ENCODE data around the gene NEXN. TPM values are rescaled to one million over a fixed set of nuclear protein-coding genes. Genes with fewer than 3 reads are reported as not detected.

Gene NEXN
- under 1 TPM; 0.31 to 0.55 TPM for total RNA-seq

DNA sequence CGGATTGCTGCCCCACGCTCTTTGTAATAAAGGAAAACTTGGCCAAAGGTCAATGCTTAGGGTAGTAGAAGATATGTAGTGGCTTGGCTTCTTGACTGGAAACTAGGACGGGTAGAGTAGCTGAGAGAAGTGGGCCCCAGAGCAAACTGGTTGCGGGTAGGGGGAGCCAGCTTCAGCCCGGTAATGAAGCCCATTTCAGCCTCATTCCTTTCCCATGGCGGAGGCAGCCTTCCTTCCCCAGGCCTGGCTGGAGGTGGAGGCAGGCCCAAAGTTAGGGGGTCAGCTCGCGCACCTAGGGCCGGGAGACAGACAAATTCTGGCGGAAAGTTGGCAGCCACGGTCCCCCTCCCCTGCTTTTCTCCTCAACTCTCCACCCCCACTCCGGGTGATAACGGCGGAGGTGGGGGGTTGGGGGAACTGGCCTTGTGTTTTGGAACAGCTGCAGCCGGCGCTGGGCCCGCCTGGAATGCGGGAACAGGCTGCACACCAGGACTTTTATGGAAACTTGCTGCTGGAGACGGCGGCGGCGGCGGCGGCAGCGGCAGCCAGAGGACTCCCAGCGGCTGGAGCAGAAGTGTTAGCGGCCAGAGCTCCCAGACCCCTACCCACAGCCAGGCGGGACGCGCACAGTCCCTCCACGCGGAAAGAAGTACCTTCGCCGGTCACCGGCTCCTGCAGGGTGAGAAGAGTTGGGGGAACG is at the start of gene NEXN:
Gene NEXN (plus strand): TSS at position 544 of the 700 bp plus-strand sequence. CDS start 27,483 bp downstream, outside the sequence.
- ChIA-PET CTCF (no interaction called here), POLR2A (no interaction called here)

DNA sequence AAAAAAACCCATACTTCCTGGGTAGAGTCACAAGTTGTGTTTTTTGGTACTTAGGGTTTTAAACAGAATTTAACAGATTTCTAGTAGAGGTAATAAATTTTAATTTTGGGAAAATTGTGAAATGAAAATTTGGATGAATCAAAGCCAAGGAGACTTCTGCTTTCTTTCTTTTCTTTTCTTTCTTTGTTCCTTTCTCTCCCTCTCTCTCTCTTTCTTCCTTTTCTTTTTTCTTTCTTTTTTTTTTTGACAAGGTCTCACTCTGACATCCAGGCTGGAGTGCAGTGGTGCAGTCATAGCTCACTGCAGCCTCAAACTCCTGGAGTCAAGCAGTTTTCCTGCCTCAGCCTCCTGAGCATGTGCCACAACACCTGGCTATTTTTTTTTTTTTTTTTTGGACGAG is 46.9 kb upstream of the NEXN start:
- ChIA-PET CTCF (interaction anchor here (0.7 kb wide), 1 partner anchor 25 kb away, joined by 3 read pairs; no protein-coding TSS in a partner anchor), POLR2A (no interaction called here)

DNA sequence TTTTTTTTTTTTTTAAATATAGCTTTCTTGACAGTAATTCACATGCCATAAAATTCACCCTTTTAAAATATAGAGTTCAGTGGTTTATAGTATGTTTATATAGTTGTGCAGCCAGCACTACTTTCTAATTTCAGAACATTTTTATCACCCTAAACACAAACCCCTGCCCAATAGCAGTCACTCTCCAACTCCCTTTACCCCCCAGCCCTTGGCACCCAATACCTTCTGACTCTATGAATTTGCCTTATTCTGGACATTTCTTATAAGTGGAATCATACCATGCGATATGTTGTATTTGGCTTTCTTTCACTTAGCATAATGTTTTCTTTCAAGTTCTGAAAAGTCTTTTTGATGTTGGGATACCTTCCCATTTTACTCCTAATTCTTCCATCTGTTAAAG is 42.5 kb upstream of the NEXN start:
- CTCF ChIA-PET, result no interaction called here

DNA sequence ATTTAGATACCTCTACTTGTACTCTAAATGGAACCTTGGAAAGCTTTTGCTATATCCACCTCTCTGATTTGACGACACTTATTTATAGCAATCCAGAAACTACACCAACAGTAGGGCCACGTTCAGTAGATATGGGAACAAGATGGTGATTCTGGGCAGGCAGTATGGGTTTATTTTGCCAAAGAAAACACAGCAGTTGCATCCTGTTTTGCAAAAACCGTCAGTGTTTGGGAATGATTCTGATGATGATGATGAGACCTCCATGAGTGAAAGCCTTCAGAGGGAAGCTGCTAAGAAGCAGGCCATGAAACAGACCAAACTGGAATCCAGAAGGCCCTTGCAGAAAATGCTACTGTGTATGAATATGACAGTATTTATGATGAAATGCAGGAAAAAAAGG is 41.5 kb upstream of the NEXN start:
- POLR2A ChIA-PET, result no interaction called here
- CTCF ChIA-PET, result no interaction called here

More for the DNA sequence above, 42.5 kb upstream of the NEXN start:
- POLR2A ChIA-PET, result no interaction called here

DNA sequence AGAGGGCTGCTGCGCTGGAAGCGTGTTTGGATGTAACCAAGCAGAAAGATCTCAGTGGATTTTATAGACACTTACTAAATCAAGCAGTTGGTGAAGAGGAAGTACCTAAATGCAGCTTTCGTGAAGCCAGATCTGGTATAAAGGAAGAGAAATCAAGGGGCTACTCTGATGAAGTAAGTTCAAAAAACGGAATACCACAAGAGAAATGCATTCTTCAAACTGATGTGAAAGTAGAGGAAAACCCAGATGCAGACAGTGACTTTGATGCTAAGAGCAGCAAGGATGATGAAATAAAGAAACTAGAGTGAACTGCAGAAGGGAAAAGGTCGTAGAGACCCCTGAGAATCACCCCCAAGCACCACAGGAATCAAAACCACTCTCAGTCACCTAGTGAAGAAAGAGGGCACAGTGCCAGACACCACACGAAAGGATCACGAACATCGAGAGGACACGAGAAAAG is 40.8 kb upstream of the NEXN start:
- ChIA-PET POLR2A (no interaction called here), CTCF (no interaction called here)

DNA sequence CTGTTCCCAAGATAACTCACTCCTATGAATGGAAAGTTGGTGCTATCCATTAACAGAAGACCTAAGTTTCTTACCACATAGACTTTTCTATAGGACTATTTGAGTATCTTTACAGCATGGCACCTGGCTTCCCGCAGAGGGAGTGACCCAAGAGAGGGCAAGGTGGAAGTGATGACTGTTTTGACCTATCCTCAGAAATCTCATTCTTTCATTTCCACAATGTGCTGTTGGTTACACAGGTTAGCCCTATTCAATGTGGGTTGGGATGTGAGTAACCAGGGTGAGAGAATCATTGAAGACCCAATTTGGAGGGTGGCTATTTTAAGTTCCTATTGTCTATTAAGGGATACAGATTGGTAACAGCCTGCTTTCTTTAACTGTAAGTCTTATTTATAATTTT is 38.3 kb upstream of the NEXN start:
- ChIA-PET CTCF (interaction anchor here (0.7 kb wide), 1 partner anchor 1137 kb away, joined by 3 read pairs; no protein-coding TSS in a partner anchor), POLR2A (no interaction called here)

DNA sequence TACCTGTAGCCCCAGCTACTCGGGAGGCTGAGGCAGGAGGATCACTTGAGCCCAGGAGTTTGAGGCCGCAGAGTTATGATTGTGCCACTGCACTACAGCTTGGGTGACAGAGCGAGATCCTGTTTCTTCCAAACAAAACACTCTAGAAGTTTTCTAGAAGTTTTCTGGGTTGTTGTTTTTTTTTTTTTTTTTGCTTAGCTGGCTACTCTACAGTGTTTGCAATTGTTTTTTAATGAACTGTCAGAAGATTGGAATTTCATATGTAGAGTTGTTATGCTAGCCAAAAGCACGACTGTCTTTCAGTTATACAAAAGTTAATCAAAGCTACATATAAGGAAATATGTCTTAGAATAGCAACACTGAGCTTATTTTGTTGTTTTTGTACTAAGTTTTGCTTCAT is 30.9 kb upstream of the NEXN start:
- ChIA-PET CTCF (no interaction called here), POLR2A (no interaction called here)

DNA sequence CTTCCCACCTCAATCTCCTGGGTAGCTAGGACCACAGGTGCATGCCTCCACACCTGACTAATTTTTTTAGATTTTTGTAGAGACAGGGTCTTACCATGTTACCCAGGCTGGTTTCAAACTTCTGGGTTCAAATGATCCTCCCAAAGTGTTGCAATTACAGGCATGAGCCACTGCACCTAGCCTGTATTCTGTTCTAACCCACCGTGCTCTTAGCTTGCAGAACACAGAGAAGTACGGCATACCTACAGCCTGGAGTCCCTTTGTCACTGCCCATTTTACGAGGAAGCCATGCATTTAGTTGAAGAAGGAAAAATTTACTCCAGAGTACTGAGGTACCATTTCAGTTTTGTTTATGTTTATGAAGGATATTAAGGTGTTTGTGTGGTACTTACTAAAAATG is 29.7 kb upstream of the NEXN start:
- ChIA-PET CTCF (no interaction called here), POLR2A (no interaction called here)

DNA sequence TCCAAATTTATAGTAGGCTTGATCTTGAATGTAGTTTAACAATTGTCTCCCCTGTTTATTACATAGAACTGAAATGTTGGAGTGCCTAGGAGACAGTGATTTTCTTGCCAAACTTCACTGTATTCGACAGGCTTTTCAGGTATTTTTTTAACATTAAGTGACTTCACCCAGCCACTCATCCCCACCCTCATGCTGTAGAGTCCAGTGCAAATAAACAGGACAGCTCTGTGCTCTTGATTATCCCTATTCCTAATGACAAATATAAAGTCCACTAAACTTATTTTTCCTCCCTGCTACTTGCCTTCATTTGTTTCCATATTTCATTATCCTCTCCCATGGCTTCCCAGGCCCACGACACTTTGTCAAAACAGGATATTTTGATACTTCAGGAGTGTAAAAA is 29.2 kb upstream of the NEXN start:
- POLR2A ChIA-PET, result no interaction called here
- CTCF ChIA-PET, result no interaction called here

DNA sequence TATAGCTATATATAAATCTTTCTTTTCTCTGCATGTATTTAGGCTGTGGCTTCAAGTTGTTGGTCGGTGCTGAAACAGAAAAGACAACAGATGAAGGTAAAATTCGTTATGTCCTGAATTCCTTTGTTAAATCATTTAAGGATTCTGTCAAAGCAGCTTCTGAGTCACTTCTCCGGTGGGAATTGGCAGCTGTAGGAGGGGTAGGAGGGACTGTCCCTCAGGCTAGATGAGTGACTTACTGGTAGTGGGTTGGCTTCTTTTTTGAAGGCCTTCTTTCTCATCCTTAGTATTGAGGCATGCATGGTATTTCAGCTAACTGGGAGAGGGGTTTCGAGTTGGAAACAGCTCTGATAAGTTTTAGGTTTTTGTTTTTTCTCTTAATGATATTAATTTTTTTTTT is 22.1 kb upstream of the NEXN start:
- ChIA-PET CTCF (interaction anchor here (0.6 kb wide), 1 partner anchor 24 kb away, joined by 3 read pairs; no protein-coding TSS in a partner anchor), POLR2A (no interaction called here)

DNA sequence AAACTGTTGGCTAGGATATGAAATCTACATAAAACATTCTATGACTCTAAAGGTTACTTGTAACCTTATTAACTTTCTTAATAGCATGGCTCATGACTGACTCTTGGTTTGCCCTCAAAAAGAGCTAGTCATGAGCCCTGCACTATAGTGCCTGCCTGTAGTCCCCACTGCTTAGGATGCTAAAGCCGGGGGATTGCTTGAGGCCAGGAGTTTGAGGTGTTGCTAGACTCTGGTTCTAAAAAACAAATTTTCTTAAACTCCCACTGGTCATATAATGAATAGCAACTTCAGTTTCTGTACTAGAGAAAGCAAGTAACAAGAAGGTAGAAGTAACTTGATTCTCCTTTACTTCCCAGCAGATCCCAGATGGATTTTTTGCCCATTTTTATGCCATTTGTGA is 15.8 kb upstream of the NEXN start:
- POLR2A ChIA-PET, result no interaction called here
- CTCF ChIA-PET, result no interaction called here

DNA sequence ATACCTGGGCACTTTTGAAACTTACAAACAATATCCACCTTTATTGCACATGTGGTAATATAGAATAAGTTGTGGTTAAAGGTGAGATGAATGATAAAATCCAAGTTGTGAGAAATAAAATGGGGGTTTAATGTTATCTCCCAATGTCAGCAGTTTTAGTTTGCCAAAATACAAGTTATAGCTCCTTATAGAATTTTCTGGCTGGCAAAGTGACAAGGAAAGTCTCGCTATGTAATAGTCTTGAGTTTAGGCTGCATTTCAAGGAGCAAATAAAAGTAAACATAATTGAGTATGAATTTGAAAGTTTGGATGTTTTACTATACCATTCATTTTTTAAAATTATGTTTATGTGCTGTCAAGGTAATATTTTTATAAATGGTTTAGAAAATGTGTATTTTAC is 15.0 kb upstream of the NEXN start:
- POLR2A ChIA-PET, result no interaction called here
- CTCF ChIA-PET, result no interaction called here

DNA sequence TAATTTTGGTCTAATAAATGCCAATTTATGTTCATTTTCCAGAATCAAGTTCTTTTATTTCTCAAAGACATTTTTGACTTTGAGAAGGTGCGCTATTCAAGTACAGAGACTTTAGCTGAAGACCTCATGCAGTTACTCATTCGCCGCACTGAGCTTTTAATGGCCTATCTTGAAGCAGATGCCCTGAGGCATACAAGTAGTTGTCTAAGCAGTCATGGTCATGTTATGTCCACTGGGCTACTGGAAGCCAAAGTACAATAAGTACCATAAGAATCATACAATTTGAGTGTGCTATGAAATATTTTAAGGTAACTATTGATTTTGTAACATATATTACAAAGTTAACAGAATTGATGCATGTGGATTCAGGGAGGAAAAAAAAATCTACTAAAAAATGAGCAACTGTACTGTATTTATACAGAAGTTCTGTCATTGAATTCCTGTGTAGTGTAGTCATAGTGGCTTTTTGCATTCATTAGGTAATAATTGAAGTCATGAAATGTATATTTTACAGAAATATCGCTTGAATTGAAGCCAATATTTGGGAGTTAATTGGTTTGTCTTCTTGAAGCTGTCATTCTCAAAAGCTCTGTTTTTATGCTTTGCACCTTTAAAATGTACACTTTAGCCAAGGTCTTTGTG is 13.5 kb upstream of the NEXN start:
- POLR2A ChIA-PET, result no interaction called here
- CTCF ChIA-PET, result no interaction called here

DNA sequence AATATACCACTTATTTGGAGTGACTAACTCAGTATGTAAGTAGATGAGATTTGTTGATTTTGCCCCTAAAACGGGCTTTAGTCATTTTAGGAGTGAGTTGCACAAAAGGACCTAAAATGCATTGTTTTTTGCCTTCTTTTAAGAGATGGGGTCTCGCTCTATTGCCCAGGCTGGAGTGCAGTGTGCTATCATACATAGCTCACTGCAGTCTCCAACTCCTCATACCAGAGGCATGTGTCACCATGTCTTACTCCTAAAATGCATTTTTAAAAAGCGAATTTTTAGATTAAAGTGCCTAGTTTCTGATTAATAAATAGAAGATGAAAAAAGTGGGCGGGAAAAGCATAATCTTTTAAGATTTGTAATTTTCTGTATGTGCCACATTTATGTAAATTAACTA is 11.5 kb upstream of the NEXN start:
- CTCF ChIA-PET, result no interaction called here
- POLR2A ChIA-PET, result no interaction called here

DNA sequence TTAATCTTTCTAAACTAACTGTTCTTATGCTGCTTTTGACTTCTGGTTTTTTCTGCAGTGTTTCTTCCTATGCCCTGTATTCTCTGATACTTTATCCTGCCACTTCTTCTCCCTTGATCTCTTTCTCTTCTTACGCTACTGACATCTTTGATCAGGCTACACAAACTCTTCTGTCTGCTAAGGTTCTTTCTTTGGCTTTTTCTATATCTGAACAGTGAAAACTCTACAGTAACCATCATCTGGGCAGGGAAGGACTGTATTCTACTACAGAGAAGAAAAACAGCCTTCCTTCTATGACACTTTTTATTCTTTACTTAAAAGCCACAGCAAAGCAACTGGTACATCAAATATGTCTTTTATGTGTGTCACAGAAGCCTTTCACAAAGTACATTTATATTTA is 7.4 kb upstream of the NEXN start:
- POLR2A ChIA-PET, result no interaction called here

DNA sequence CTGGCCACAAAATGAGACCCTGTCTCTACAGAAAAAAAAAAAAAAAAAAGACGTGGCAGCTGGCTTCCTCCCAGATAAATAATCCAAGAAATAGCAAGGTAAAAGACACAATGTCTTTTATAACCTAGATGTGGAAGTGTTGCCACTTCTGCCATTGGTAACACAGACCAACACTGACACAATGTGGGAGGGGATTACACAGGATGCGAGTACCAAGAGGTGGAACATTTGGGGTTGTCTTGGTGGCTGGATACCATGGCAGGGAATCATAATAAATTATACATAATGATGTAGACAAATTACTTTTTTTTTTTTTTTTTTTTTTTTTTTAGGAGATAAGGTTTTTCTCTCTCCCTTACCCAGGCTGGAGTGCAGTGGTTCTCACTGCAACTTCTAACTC is 6.0 kb upstream of the NEXN start:
- ChIA-PET POLR2A (interaction anchor here (0.7 kb wide), 2 partner anchors 44 to 307 kb away, joined by 3 to 10 read pairs; no protein-coding TSS in a partner anchor), CTCF (no interaction called here)

More for the DNA sequence above, 7.4 kb upstream of the NEXN start:
- CTCF ChIA-PET, result no interaction called here

DNA sequence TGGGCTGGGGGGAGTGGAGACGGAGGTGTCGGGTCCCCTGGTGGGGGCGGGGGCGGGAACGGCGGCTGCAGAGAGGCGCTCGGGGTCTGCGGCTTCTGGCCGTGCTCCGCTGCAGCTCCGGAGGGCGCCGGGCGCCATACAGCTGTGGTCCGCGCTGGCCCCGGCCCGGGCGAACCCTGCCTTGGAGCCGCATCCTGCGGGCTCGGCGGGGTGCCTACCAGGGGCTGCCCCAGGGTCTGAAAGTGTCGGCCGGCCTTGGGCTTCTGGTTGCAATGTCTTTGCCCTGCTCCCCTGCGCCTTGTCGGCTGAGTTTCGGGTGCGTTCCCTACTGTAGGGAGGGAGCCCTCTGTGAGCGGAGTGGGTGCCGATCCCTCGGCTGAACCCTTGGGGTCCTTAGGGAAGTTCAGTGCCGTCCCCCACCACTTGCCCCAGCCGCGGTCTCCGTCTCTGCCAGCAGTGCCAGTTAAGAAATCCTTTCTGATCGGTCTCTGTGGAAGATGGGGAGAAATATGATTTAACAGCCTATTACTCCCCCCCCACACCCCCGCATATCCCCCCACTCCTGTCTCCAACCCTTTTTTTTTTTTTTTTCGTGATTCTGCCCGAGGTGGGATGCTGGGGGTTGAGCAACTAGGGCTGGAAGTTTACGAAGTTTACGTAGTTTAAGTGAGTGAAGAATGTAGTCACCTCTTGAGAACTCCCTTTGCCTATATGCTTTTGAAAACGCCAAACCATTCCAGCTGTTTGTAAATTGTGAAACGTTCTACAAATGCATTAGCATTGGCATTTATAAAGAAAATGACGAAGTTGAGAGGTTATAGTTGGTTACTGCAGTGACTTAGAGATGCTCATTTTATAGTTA is 588 bp downstream of the NEXN start:
- POLR2A ChIA-PET, result no interaction called here
- CTCF ChIA-PET, result no interaction called here

DNA sequence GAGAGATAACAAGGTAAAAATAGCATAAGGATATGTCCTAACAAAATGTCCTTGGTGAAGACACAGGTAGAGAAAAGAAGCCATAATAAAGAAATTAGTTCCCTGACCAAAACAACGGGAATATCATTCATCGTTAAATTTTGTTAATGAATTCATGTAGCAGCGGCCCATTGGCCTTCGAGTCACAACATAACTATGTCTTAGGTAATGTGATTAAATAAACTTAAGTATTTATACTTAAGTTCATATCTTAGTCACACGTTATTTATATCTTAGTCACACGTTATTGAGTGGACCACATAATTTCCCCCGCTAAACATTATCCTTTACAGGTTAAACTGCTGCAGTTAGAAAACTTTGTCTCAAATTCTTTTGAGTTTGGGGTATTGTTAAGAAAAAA is 1.2 kb downstream of the NEXN start:
- POLR2A ChIA-PET, result no interaction called here
- CTCF ChIA-PET, result no interaction called here

DNA sequence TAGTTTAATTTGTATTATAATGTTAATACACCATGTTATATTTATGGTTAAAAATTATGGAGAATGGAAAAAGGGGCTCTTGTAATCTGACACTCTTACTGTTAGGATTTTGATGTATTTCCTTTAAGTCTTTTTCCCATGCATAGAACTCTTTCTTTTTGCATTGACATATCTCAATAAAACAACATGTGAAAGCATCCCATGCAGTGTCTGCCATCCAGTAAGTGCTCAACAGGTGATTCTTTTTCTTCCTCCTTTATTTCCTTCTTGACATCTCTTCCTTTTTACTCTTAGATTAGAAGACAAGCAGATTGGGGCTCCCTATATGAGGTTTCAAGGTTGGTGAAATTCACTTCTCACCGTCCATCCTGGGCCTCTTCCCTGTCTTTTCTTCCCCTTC is 2.8 kb downstream of the NEXN start:
- ChIA-PET CTCF (no interaction called here), POLR2A (no interaction called here)

DNA sequence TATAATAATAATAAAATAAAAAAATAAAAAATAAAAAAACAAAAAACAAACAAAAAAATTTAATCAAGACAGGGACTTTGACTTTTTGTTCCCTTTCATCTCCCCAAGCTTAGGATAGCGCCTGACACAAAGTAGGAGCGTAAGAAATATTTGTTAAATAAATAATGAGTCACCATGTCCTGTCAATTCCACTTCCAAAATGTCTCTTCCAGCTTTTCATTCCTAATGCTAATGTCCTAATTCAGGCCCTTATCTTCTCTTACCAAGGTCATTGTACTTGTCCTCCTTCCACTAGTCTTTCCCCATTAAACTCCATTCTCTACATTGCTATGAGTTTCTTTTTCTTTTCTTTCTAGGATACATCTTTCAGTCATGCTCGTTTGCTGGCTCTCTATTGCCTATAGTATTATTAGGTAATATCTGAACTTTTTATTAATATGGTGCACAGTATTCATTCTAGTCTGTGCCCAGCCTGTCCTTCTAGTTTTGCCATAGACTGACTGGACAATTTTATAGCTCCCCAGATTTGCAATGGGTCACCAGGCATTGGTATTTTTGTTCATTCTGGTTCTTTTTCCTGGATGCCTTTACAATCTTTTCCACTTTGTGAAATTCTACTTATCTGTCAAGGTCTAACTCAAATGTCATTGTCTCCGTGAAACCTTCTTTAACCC is 11.4 kb downstream of the NEXN start:
- ChIA-PET POLR2A (no interaction called here), CTCF (no interaction called here)
